D721Med (cell line): Measurements from ENCODE around the gene LRG1.

ENCODE experiments used
- DNase-seq: peaks from one replicate; pipeline ENCODE4 v3.0.0; 2011; ENCODE audit warnings: low spot score; ENCODE audit not compliant: insufficient read length
- FAIRE-seq: peaks from 2 replicates; lab custom pipeline; 2011; peaks lifted over from hg19 to GRCh38; lab: Jason Lieb, UNC
- TF ChIP-seq, protein P1 (sequence below): IDR thresholded peaks from 2 replicates; pipeline ENCODE4 v1.5.1; 2012; ENCODE audit warnings: mild to moderate bottlenecking, control low read depth; ENCODE audit not compliant: insufficient read depth; ENCODE audit errors: missing control alignments

LRG1 gene

GRCh38 chr19:4493104-4493928 is 46.5 kb downstream of the LRG1 start:
- TF ChIP-seq, protein P1, sequence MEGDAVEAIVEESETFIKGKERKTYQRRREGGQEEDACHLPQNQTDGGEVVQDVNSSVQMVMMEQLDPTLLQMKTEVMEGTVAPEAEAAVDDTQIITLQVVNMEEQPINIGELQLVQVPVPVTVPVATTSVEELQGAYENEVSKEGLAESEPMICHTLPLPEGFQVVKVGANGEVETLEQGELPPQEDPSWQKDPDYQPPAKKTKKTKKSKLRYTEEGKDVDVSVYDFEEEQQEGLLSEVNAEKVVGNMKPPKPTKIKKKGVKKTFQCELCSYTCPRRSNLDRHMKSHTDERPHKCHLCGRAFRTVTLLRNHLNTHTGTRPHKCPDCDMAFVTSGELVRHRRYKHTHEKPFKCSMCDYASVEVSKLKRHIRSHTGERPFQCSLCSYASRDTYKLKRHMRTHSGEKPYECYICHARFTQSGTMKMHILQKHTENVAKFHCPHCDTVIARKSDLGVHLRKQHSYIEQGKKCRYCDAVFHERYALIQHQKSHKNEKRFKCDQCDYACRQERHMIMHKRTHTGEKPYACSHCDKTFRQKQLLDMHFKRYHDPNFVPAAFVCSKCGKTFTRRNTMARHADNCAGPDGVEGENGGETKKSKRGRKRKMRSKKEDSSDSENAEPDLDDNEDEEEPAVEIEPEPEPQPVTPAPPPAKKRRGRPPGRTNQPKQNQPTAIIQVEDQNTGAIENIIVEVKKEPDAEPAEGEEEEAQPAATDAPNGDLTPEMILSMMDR: no peak
- DNase-seq (no peak), FAIRE-seq (no peak)

DNA sequence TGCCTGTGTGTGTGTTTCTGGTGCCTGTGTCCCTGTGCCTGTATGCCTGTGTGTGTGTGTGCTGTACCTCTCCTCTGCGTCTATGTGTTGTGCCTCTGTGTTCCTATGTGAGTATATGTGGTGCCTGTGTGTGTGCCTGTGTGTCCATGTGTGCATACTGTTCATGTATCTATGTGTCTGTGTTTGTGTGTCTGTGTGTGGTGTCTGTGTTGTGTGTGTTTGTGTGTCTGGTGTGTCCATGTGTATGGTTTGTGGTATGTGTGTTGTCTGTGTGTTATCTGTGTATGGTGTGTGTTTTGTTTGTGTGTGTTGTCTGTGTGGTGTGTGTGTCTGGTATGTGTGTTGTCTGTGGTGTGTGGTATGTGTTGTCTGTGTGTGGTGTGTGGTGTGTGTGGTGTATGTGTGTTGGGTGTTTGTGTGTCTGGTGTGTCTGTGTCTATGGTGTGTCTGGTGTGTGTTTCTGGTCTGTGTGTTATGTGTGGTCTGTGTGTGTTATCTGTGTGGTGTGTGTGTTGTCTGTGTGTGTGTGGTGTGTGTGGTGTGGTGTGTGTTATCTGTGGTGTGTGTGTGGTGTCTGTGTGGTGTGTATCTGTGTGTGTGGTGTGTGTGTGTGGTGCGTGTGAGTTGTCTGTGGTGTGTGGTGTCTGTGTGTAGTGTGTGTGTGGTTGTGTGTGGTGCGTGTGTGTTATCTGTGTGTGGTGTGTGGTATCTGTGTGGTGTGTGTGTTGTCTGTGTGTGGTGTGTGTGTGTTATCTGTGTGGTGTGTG is 47.3 kb downstream of the LRG1 start:
- FAIRE-seq (no peak), DNase-seq (no peak)
- TF ChIP-seq, protein P1: no peak

- no peak for DNase-seq
- no peak for FAIRE-seq
- TF ChIP-seq, protein P1: no peak
Observed at GRCh38 chr19:4491446-4491845, 48.4 kb downstream of the LRG1 start.

- FAIRE-seq (no peak), DNase-seq (no peak)
- TF ChIP-seq, protein P1: no peak
Observed at GRCh38 chr19:4488496-4488895, 51.3 kb downstream of the LRG1 start.

GRCh38 chr19:4487572-4487971 is 52.3 kb downstream of the LRG1 start:
- DNase-seq (no peak), FAIRE-seq (no peak)
- TF ChIP-seq, protein P1: no peak
